Inflammatory macrophage treated with lipopolysaccharide for 1 hour (primary cell): Measurements from ENCODE around the gene RRAGD.
A peak's percentile ranks its signal among the peaks of the same experiment; 100 is the strongest.

ENCODE experiments used
- DNase-seq, 2 donors: peaks; one replicate each; pipeline ENCODE4 v3.0.0-alpha.2; 2020 to 2022

The RRAGD gene

GRCh38 chr6:89412071-89413005 lies at the start of gene RRAGD:
Gene RRAGD, minus strand, starts transcription at chr6:89412273. Its CDS starts 280 bp downstream, at chr6:89411993.
- peak; percentile 57 to 62 for DNase-seq

GRCh38 chr6:89460713-89461112 lies 48.6 kb upstream of the RRAGD start:
- DNase-seq, result no peak

GRCh38 chr6:89459501-89459900 lies 47.4 kb upstream of the RRAGD start:
- no peak for DNase-seq

- no peak for DNase-seq
Observed at GRCh38 chr6:89458704-89459103, 46.6 kb upstream of the RRAGD start.

- no peak for DNase-seq
Observed at GRCh38 chr6:89454300-89454699, 42.2 kb upstream of the RRAGD start.

GRCh38 chr6:89452281-89452680 lies 40.2 kb upstream of the RRAGD start:
- DNase-seq, result no peak

- DNase-seq, result no peak
Observed at GRCh38 chr6:89449193-89449592, 37.1 kb upstream of the RRAGD start.

GRCh38 chr6:89443658-89444057 lies 31.6 kb upstream of the RRAGD start:
- no peak for DNase-seq

GRCh38 chr6:89440200-89440599 lies 28.1 kb upstream of the RRAGD start:
- no peak for DNase-seq

GRCh38 chr6:89439014-89439413 lies 26.9 kb upstream of the RRAGD start:
- no peak for DNase-seq

GRCh38 chr6:89438248-89438647 lies 26.2 kb upstream of the RRAGD start:
- no peak for DNase-seq

- no peak for DNase-seq
Observed at GRCh38 chr6:89436226-89436625, 24.2 kb upstream of the RRAGD start.

GRCh38 chr6:89434954-89435353 lies 22.9 kb upstream of the RRAGD start:
- no peak for DNase-seq

GRCh38 chr6:89434150-89434499 lies 22.1 kb upstream of the RRAGD start:
- no peak for DNase-seq

GRCh38 chr6:89433252-89434149 lies 21.4 kb upstream of the RRAGD start:
- DNase-seq, result peak; percentile 30 to 39

- peak; percentile 58 to 91 for DNase-seq
Observed at GRCh38 chr6:89432875-89433251, 20.8 kb upstream of the RRAGD start, which contains the start of gene ANKRD6. Gene ANKRD6, plus strand, starts transcription at chr6:89433152. Its CDS starts 133,825 bp downstream, at chr6:89566977.

GRCh38 chr6:89430201-89430962 lies 18.3 kb upstream of the RRAGD start:
- no peak for DNase-seq

- DNase-seq, result no peak
Observed at GRCh38 chr6:89416796-89417195, 4.7 kb upstream of the RRAGD start.

- DNase-seq, result no peak
Observed at GRCh38 chr6:89415185-89415584, 3.1 kb upstream of the RRAGD start.

GRCh38 chr6:89414215-89414614 lies 2.1 kb upstream of the RRAGD start:
- DNase-seq, result no peak

- no peak for DNase-seq
Observed at GRCh38 chr6:89413006-89413400, 930 bp upstream of the RRAGD start.

- DNase-seq, result peak in 1 of 2 donors; percentile 16
Observed at GRCh38 chr6:89411145-89412070, 665 bp downstream of the RRAGD start.
